Activated T-cell treated with anti-CD3 and anti-CD28 coated beads, Interleukin-2, amount 50 U/mL, for 4 hours (primary cell): ENCODE measurements around the gene MEST. TPM values are rescaled to one million over a fixed set of nuclear protein-coding genes. Genes with fewer than 3 reads are reported as not detected.
"Not testable (repeated sequence)": the region's sequence is repeated elsewhere in the genome, so short reads cannot be mapped to it uniquely, and the experiment has no call there.

Experiments used
- ATAC-seq, 2 donors: fragments of 200-7000 bp; cut with Tn5 transposase; one replicate each; pipeline ENCODE4 v1.10.0; 2021
- DNase-seq: peaks from one replicate; pipeline ENCODE4 v3.0.0-alpha.2; 2020
- H3K27me3 Mint-ChIP-seq: one replicate; pipeline ENCODE4 v1.8.0; 2021; ENCODE audit warnings: low read depth, mixed read lengths
- H3K36me3 Mint-ChIP-seq: one replicate; pipeline ENCODE4 v1.8.0; 2022; ENCODE audit warnings: mixed read lengths; ENCODE audit not compliant: insufficient read depth
- H3K4me1 Mint-ChIP-seq: one replicate; pipeline ENCODE4 v1.8.0; 2021; ENCODE audit warnings: low read depth, mixed read lengths
- H3K4me3 Mint-ChIP-seq: one replicate; pipeline ENCODE4 v1.8.0; 2021; ENCODE audit warnings: mild to moderate bottlenecking, moderate library complexity, mixed read lengths
- H3K9me3 Mint-ChIP-seq: one replicate; pipeline ENCODE4 v1.8.0; 2021; ENCODE audit warnings: mixed read lengths
- total RNA-seq, 3 donors: library from RNA; stranded (reverse); gene quantifications; one replicate each; pipeline ENCODE4 v1.2.1, GENCODE V29; 2021

The MEST gene
- total RNA-seq, 3 donors from 2014 or later = 3.5 to 5.9 (median 5.2) TPM

DNA sequence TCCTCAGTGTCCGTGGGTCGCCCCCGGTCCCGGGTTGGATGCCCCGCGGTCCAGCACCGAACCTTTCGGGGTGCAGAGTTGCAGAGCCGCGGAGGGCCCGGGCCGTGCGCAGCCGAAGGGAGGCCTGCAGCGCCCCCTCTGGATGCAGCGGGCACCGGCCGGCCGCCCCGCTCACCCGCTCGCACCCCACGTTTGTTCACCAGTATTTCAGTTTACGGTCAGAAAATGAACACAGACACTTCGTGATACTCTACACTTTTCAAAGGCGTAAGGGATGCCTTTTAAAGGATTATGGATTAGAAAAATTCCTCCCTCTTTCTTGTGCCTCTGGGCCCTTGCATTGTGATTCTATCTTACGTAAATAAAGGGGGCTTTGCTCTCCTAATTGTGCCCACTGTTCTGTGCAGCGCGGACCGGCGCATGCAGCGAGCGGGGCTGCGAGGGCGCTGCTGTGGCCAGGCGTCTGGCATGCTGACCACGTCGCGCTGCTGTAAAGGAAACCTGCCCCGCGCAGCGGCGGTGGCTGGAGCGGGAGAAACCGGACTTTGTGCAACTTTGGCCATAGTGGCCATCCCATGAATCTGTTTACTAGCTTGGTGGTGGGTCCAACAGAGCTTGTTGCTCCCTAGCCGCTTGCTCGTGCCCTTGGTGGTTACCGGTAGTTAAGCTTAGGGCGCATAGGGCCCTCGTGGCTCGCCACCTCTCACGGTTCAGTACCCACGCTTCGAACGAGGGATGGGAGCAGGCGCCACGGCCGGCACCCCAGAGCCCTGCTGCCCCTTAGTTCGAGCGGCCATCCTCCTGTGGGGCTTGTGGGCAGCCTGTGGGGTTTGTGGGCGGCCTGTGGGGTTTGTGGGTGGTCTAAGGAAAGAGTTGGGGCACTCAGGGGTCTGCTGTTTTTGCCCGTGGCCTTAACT lies 739 bp upstream of the MEST start:
- Mint-ChIP-seq H3K9me3 (no peaks in the 10 kb centered on the region), H3K4me1 (peaks cover 24% of the 10 kb centered on the region), H3K4me3 (peak overlapping the region; percentile 48), H3K27me3 (peaks cover 55% of the 10 kb centered on the region), H3K36me3 (no peaks in the 10 kb centered on the region)
- DNase-seq = no peak
- peak; percentile 31 to 35 for ATAC-seq

GRCh38 chr7:130492523-130493274 lies 814 bp downstream of the MEST start:
- Mint-ChIP-seq H3K4me3 (peak overlapping the region; percentile 44), H3K27me3 (peaks cover 46% of the 10 kb centered on the region), H3K9me3 (no peaks in the 10 kb centered on the region), H3K4me1 (peaks cover 16% of the 10 kb centered on the region), H3K36me3 (no peaks in the 10 kb centered on the region)
- ATAC-seq (no peak), DNase-seq (no peak)

DNA sequence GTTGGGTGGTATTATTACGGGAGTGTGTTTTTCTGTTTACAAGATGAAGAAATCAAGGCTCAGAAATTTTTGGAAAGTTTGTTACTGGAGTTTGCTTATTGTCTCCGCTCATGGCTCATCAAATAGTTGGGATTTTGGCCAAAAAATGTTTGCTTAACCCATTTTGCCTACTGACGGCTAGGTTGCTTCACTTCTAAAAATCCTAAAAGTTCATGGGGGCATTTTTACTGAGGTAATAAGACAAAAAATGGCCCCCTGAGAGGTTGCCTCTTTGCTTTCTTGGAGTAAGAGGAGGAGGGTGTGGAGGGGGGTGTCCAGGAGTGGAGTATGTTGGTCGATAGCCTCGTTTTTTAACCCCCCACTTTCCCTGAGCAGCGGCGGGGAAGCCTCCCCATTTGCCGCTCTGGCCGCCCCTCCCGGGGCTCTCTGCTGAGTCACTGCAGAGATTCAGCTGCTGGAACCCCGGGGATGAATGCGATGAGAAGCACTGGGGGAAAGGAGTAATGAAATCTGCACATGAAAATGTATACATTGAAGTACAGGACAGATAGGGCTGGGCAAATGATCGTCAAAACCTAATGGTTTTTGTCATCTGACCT lies 1.5 kb downstream of the MEST start:
- H3K9me3 Mint-ChIP-seq = no peaks in the 10 kb centered on the region
- peaks cover 45% of the 10 kb centered on the region for H3K27me3 Mint-ChIP-seq
- ATAC-seq (no peak), DNase-seq (no peak)
- no peaks in the 10 kb centered on the region for H3K36me3 Mint-ChIP-seq
- peaks cover 16% of the 10 kb centered on the region for H3K4me1 Mint-ChIP-seq
- H3K4me3 Mint-ChIP-seq = no peak overlapping the region

DNA sequence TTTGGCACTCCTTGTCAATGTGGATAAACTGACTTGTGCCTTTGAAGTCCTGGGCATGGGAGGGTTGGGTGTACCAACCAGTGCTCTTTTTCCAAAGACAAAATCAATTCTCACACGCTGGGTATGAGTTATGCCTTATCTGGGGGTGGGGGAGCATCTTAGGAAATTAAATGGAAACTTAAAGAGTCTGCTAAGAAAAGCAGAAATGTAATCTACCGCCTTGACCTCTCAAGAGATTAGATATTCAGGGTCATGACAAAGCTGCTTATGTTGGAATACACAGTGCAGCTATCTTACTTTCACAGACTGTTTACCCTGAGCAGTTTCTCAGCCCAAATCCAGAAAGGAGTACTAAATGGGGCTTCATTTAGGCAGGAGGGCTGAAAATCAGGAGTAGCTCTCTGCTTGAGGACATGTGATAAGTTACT lies 2.6 kb downstream of the MEST start:
- H3K27me3 Mint-ChIP-seq = peaks cover 42% of the 10 kb centered on the region
- no peaks in the 10 kb centered on the region for H3K36me3 Mint-ChIP-seq
- DNase-seq = no peak
- no peak overlapping the region for H3K4me3 Mint-ChIP-seq
- no peak for ATAC-seq
- H3K4me1 Mint-ChIP-seq = peaks cover 16% of the 10 kb centered on the region
- H3K9me3 Mint-ChIP-seq = no peaks in the 10 kb centered on the region

- H3K36me3 Mint-ChIP-seq = peaks cover 16% of the 10 kb centered on the region
- no peak for DNase-seq
- H3K4me3 Mint-ChIP-seq = no peak overlapping the region
- H3K4me1 Mint-ChIP-seq = no peaks in the 10 kb centered on the region
- H3K9me3 Mint-ChIP-seq = no peaks in the 10 kb centered on the region
- ATAC-seq = no peak
- H3K27me3 Mint-ChIP-seq = no peaks in the 10 kb centered on the region
Measured at GRCh38 chr7:130500463-130500862, 8.6 kb downstream of the MEST start.

DNA sequence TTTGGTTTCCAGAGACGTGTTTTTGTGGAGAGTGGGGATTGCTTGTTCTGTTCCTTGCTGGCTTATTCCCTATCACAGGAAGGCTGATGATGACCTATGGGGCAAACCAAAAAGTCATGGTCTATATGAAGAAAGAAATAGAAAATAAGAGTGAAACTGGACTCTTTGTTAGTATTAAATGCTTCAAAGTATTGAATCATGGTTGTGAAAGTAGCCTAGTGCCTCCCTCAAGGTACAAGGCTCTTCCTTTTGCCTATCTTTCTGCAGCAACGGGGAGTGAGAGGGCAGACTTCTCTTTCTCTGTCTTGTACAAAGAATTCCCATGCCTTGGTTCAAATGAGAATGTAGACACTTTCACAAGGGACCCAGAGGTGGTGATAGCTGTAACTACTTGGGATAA lies 9.0 kb downstream of the MEST start:
- Mint-ChIP-seq H3K36me3 (peaks cover 16% of the 10 kb centered on the region), H3K4me1 (no peaks in the 10 kb centered on the region), H3K4me3 (no peak overlapping the region), H3K9me3 (no peaks in the 10 kb centered on the region), H3K27me3 (no peaks in the 10 kb centered on the region)
- no peak for DNase-seq
- ATAC-seq = no peak

GRCh38 chr7:130505753-130506152 lies 13.9 kb downstream of the MEST start:
- Mint-ChIP-seq H3K36me3 (peaks cover 28% of the 10 kb centered on the region), H3K4me3 (no peak overlapping the region), H3K27me3 (no peaks in the 10 kb centered on the region)

GRCh38 chr7:130506358-130506757 lies 14.5 kb downstream of the MEST start:
- Mint-ChIP-seq H3K36me3 (peaks cover 28% of the 10 kb centered on the region), H3K27me3 (no peaks in the 10 kb centered on the region), H3K4me1 (no peaks in the 10 kb centered on the region), H3K9me3 (no peaks in the 10 kb centered on the region), H3K4me3 (no peak overlapping the region)
- DNase-seq (no peak), ATAC-seq (no peak)

More at GRCh38 chr7:130505753-130506152, 13.9 kb downstream of the MEST start:
- no peaks in the 10 kb centered on the region for H3K9me3 Mint-ChIP-seq
- ATAC-seq = no peak
- DNase-seq = no peak
- no peaks in the 10 kb centered on the region for H3K4me1 Mint-ChIP-seq

DNA sequence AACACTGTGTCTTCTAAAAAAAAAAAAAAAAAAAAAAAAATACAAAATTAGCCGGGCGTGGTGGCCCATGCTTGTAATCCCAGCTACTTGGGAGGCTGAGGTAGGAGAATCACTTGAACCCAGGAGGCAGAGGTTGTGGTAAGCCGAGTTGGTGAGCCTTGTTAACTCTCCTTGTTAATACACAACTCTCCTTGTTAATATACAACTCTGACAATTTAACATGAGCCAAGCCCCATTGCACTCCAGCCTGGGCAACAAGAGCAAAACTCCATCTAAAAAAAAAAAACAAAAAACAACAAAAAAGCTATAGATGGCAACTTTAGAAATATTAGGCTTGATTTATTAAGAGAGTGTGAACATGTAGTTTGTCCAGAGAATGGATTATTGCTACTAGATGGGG lies 20.2 kb downstream of the MEST start:
- DNase-seq, H3K4me3 Mint-ChIP-seq, ATAC-seq, H3K36me3 Mint-ChIP-seq, H3K4me1 Mint-ChIP-seq, H3K9me3 Mint-ChIP-seq, H3K27me3 Mint-ChIP-seq: not testable (repeated sequence)

DNA sequence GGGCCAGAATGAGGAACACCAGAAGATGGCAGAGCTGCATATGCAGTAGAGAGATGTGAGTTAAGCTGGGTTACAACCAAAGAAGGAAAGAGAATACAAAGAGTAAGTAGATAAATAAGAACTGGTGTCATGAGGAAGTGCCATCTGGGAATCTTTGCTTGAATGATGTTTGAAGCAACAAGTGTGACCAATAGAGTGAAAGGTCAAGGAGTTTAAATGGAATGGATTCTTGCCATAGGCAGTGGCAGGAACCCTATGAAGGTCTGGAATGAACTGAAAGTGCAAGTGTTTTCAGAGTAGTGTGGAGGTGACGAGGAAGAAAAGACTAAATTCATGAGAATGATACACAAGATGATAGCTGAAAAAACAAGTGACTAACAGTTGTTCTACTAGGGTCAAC lies 21.6 kb downstream of the MEST start:
- no peak for ATAC-seq
- H3K4me1 Mint-ChIP-seq = no peaks in the 10 kb centered on the region
- DNase-seq = no peak
- H3K9me3 Mint-ChIP-seq = no peaks in the 10 kb centered on the region
- no peaks in the 10 kb centered on the region for H3K36me3 Mint-ChIP-seq
- no peak overlapping the region for H3K4me3 Mint-ChIP-seq
- H3K27me3 Mint-ChIP-seq = no peaks in the 10 kb centered on the region

GRCh38 chr7:130515315-130516040 lies 23.6 kb downstream of the MEST start:
- no peak overlapping the region for H3K4me3 Mint-ChIP-seq
- ATAC-seq = no peak
- H3K27me3 Mint-ChIP-seq = no peaks in the 10 kb centered on the region
- H3K36me3 Mint-ChIP-seq = no peaks in the 10 kb centered on the region
- no peaks in the 10 kb centered on the region for H3K4me1 Mint-ChIP-seq
- H3K9me3 Mint-ChIP-seq = no peaks in the 10 kb centered on the region
- no peak for DNase-seq

- H3K4me3 Mint-ChIP-seq = no peak overlapping the region
- DNase-seq = no peak
- H3K9me3 Mint-ChIP-seq = no peaks in the 10 kb centered on the region
- no peaks in the 10 kb centered on the region for H3K27me3 Mint-ChIP-seq
- no peaks in the 10 kb centered on the region for H3K36me3 Mint-ChIP-seq
- H3K4me1 Mint-ChIP-seq = no peaks in the 10 kb centered on the region
- no peak for ATAC-seq
Measured at GRCh38 chr7:130521258-130521951, 29.5 kb downstream of the MEST start.

DNA sequence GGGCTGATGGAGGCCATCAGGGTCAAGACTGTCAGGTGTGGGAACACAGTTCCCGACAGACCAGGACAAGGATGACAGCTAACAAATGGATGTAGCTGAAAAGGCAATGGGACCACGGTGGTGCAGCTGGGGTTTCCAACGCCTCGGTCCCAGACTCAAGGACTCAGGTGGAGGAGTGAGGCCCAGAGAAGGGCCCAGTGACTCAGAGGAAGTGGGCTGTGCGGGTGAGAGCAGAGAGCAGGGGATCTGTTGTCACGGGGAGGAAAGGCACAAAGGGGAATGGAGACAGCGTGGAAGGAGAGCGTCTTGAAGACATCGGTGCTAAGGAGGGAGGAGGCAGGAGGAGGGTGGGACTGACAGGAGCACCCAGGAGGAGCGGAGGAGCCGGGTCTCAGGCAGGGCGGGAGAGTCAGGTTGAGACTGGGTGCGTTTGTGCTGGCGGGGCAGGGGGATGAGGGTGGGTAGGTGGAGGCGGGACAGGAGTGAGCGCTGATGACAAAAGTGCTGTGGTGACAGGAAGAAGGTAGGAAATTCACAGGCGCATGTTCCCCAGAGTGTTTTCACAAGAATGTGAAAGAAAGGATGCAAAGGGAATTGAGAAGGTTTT lies 31.7 kb downstream of the MEST start:
- not testable (repeated sequence) for H3K4me1 Mint-ChIP-seq, H3K4me3 Mint-ChIP-seq, H3K9me3 Mint-ChIP-seq, DNase-seq, H3K36me3 Mint-ChIP-seq, H3K27me3 Mint-ChIP-seq
- peak in 1 of 2 donors; percentile 48 for ATAC-seq
